Left colon (tissue), 2 donors: ENCODE results near the gene CXCL10. TPM values are rescaled to one million over a fixed set of nuclear protein-coding genes. Genes with fewer than 3 reads are reported as not detected.
"Not testable (repeated sequence)": the region's sequence is repeated elsewhere in the genome, so short reads cannot be mapped to it uniquely, and the experiment has no call there.

Source experiments
- ATAC-seq: fragments of 200-7000 bp; cut with Tn5 transposase; one replicate; pipeline ENCODE4 v1.9.1; 2020; ENCODE audit warnings: mild to moderate bottlenecking, moderate library complexity
- DNase-seq, 2 donors: peaks; one replicate each; pipeline ENCODE4 v3.0.0-alpha.2; 2020
- intact Hi-C, 2 donors: fragments of 100-400 bp; cut with DNase I in 1 of 2; cut with micrococcal nuclease in 1 of 2; formaldehyde crosslinking; loops; one replicate each; pipeline versions ENCODE4 v1.11.2 to v1.14.0; 2022; cut with DNase I, micrococcal nuclease
- total RNA-seq, 2 donors: library from RNA; stranded (reverse); fragmentation: NEBNext Ultra II Directional; extraction: Animal tissue kit (Norgen Biotek cat#: 25700); gene quantifications; one replicate each; pipeline ENCODE4 v1.2.1, GENCODE V29; 2021
- donor health status: DM: no; HTN: no; CAD: no.
- donor health status: DM: yes; HTN: yes; CAD: no.

Gene CXCL10
- total RNA-seq, 2 donors from 2014 or later: 2.5 to 3.2 TPM

DNA sequence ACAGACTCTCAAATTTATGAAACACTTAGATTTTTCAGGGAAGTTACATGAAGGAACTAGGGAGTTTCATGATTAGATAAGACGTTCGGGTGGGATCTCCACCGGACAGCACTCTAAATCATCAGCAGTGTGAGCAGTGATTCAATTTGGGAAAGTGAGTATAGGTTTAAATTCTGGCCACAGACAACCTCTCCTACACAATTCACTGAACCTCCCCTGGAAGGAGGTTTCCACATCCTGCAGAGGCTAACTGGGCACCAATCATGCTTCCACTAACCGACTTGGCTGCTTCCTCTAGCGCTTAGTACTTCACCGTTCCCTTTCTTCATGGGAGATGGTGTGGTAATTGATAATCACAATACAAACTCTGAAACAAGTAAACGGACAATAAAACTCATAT, 21.6 kb downstream of the CXCL10 start:
- ATAC-seq: peak; percentile 34
- DNase-seq: no peak
- intact Hi-C loops: no loop called here

DNA sequence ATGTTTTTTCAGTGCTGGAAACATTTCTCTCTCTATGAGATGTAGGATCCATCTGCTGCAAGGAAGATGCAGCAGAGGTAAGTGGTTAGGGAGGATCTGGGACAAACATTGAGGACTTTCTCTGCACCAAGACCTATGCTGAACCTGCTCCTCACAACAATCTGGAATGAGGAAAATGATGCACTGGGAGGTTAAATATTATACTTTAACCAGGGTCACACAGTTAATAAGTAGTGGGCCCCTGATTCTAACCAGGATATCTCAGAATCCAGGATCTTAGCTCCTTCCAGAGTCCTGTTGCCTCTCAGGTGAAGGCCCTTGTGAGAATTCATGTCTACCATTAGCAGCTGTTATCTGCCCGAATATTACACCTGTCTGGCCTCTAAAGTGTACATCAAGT, 23.0 kb downstream of the CXCL10 start:
- no peak for ATAC-seq
- no peak for DNase-seq
- intact Hi-C loops: no loop called here

DNA sequence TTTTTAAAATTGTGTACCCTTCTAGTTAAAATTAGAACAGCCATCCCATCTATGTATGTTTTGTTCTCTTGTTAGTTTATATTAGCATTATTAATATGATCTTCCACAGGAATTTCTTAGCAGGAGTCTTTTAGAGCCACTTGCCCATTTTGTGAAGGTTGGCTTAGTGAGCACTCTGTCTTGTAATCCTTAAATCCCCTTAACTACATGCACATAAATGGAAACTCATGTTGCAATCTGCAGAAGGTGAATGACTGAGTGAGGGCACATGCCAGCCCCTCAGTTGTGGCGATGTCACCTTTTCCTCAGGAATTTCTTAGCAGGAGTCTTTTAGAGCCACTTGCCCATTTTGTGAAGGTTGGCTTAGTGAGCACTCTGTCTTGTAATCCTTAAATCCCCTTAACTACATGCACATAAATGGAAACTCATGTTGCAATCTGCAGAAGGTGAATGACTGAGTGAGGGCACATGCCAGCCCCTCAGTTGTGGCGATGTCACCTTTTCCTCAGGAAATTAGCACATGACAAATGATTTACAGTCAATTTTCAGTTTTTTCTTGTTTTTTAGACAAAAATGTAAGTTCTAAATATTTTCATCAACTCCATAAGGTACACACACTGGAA, 24.7 kb downstream of the CXCL10 start:
- not testable (repeated sequence) for DNase-seq, ATAC-seq
- intact Hi-C loops: loop anchor here in 1 of 2 donors (5.0 kb wide), 1 partner anchor 69 kb away; no protein-coding TSS in a partner anchor

DNA sequence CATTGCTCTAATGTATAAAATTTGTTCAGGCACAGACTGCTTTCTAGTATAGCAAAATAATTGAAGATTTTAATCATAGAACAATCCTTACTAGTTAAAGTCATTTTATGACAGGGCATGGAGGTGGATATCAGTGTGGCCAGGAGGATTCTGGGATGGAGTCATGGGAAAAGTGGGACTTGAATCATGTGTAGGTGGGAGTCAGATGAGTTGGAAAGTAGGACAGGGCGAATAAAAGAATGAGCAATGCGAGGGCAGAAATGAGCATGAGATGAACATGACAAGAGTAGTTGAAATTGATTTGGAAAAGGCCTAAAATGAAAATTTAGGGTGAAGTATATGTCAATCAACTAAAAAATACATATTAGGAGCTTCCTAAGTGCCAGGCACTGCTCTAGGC, 25.4 kb downstream of the CXCL10 start:
- ATAC-seq (no peak), DNase-seq (no peak)
- intact Hi-C loops: loop anchor here (2.0 to 5.0 kb wide), 2 partner anchors 69 kb away; no protein-coding TSS in a partner anchor

DNA sequence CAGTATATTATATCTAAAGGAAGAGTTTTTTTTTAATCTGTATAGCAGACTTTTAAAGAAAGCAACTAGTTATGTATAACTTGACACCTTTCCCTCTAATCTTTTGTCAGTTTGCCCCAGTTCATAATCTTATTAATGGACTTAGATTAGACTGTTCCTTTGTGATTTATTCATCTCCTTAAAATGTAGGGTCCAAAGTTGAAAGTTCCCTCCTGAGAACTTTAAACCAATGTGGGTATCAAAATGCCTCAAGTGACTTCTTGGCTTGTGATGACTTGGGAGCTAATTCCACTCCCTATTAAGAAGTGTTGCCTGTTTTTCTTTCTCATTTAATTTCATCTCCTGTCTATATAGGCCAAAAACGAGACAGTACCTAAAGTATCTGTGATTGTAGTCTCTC, 26.2 kb downstream of the CXCL10 start:
- DNase-seq (no peak), ATAC-seq (no peak)
- intact Hi-C loops: loop anchor here (2.0 to 5.0 kb wide), 2 partner anchors 70 kb away; no protein-coding TSS in a partner anchor

DNA sequence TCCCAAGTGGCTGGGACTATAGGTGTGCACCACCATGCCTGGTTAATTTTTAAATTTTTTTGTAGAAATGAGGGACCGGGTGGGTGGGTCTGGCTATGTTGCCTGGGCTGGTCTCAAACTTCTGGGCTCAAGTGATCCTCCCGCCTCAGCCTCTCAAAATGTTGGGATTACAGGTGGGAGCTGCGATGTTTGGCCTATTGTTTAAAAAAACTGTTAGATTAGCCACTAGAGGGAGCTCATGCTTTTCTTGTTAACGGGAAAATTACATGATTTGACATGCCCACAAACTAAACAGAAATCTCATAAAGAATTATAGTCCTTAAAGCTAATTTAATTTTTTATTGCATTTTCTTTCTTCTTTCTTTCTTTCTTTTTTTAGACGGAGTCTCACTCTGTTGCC, 27.6 kb downstream of the CXCL10 start:
- ATAC-seq: peak; percentile 64
- DNase-seq: no peak
- intact Hi-C loops: loop anchor here (2.0 to 5.0 kb wide), 2 partner anchors 71 to 72 kb away; no protein-coding TSS in a partner anchor

DNA sequence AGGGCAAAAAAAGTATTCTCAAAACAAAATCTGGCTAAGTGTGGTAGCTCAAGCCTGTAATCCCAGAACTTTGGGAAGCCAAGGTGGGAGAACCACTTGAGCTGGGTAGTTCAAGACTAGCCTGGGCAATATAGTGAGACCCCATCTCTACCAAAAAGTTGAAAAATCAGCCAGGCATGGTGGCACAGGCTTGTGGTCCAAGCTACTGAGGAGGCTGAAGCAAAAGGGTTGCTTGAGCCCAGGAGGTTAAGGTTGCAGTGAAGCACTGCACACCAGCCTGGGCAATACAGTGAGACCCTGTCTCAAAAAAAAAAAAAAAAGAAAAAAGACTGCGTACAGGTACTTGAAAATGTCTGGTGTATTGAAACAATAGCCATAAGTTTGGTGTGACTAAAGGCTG, 30.8 kb downstream of the CXCL10 start:
- ATAC-seq: no peak
- intact Hi-C loops: no loop called here
- no peak for DNase-seq

DNA sequence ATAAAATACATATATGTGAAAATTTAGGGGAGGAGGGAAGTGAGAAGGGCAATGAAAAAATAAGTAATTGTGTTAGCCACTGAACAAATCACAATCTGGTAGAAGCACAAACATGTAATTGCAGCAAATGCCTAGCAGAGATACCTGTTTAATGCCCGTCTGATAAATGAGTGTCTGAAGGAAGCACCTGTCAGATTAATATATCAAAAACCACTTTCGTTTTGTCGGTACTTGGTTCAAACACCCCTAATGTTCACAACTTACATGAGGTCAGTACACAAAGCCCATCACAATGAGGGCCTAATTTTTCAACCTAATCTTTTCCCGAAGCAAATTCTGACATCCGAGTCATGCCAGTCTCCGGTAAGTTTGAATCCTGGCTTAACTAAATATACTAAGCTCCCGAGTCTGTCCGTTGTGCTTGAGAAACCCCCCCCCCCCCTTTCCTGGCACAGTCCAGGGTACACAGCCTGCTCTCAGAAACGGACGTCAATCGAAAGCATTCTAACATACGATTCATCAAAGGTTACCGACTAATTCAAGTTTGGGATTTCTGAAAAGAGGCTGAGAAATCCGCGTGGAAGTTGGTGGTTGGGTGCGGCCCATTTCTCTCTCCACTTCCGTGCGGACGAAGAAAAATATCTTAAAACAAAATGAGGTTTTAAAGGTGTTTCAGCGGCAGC, 33.3 kb downstream of the CXCL10 start:
- DNase-seq: no peak
- intact Hi-C loops: no loop called here

DNA sequence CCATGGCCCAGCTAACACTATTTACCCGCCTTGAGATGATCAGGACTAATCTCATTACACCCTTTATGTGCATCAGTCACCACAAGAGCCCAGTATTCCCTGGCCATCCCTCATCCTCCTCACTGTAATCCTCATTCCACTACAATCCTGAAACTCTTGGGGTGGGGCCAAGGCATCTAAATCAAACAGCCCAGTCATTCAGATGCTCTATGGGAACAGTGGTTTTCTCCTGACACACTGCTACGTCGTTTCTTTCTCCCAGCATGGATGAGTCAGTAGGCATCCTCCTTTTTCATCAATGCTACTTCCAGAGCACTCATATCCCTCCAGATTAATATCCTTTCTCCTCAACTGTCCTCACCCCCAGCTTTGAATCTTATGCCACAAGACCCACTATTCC, 38.2 kb downstream of the CXCL10 start:
- DNase-seq (no peak), ATAC-seq (no peak)
- intact Hi-C loops: no loop called here

More for the DNA sequence above, 33.3 kb downstream of the CXCL10 start:
- peak; percentile 25 for ATAC-seq

DNA sequence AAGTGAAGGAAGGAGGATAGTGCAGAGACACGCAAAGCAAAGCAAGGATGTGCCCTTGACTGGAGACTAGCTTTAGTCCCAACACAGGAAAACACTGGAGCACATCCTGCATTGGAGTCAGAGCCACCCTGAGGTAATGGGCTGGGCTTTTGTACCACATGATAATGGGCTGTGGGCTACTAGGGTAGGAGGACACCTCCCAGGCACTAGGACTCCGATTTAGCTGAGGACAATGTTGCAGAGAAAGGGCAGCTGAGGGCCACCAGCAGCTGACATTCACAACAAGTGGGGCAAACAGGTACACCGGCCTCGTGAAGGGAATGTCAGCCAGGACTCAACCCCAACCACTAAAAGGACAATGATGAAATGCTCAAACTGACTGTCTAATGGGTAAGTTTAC, 42.7 kb downstream of the CXCL10 start:
- no peak for ATAC-seq

DNA sequence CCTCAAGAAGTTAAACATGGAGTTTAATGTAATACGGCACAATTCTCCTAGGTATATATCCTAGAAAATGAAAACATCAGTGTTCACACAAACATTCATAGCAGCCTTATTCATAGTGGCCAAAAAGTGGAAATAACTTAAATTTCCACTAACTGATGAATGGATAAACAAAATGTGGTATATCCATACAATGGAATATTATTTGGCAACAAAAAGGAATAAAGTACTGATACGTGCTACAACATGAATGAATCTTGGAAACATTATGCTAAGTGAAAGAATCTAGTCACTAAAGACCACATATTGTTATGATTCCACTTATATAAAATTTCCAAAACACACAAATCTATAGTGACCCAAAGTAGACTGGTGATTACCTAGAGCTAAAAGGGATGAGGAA, 47.1 kb downstream of the CXCL10 start:
- no peak for DNase-seq
- ATAC-seq: no peak
- intact Hi-C loops: no loop called here

More for the DNA sequence above, 42.7 kb downstream of the CXCL10 start:
- DNase-seq: no peak
- intact Hi-C loops: no loop called here

DNA sequence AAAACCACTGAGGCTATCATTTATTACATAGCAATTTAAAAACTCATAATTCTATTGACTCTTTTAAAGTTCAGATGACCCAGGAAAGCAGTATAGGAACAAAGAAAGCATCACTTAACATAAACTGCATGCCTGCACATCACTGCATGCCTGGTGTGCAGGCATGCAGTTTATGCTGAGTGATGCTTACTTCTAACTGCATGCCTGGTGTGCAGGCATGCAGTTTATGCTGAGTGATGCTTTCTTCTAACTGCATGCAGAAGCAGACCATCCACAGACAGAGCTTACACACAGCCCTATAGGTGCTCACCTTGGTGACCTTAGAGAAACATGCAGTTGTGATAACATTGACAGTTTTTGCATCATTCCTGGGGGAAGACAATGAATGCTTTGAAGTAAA, 49.5 kb downstream of the CXCL10 start:
- intact Hi-C loops: no loop called here
- DNase-seq: no peak
- ATAC-seq: no peak

Other genes with a start within 250 kb of the CXCL10 start
- gene PPEF2, start 121.0 kb downstream of the CXCL10 start, total RNA-seq: not detected
- gene NAAA, start 82.5 kb downstream of the CXCL10 start, total RNA-seq: 100 to 1,000 TPM; 154 to 156 TPM
- gene SDAD1, start 32.6 kb downstream of the CXCL10 start, total RNA-seq: 10 to 100 TPM; 23.0 to 28.8 TPM
- gene CXCL9, start 16.0 kb downstream of the CXCL10 start, total RNA-seq: 1 to 10 TPM; 1.1 to 1.3 TPM
- under 1 TPM; 0.36 to 0.46 TPM for gene CXCL11, start 12.6 kb upstream of the CXCL10 start, total RNA-seq
- gene ART3, start 51.2 kb upstream of the CXCL10 start, total RNA-seq: 1 to 10 TPM; 1.1 to 3.6 TPM
- gene NUP54, start 124.9 kb upstream of the CXCL10 start, total RNA-seq: 10 to 100 TPM; 27.1 to 36.7 TPM
- 100 to 1,000 TPM; 176 to 179 TPM for gene SCARB2, start 190.3 kb upstream of the CXCL10 start, total RNA-seq
- 1 to 10 TPM; 6.1 to 6.5 TPM for gene FAM47E, start 228.2 kb upstream of the CXCL10 start, total RNA-seq